OCI-LY7 (cell line): ENCODE measurements around the gene RRM2.

Source experiments
- EZH2phosphoT487 ChIP-seq: fragments of 200-600 bp; sonication (generic); IDR thresholded peaks from 2 replicates; pipeline ENCODE4 v1.6.1; 2018; ENCODE audit warnings: low read depth, borderline replicate concordance, mild to moderate bottlenecking, mixed run types, antibody characterized with exemption, low read length, moderate library complexity, mixed read lengths
- TF ChIP-seq, protein P1 (sequence below): fragments of 200-600 bp; sonication (generic); conservative IDR thresholded peaks from 2 replicates; pipeline ENCODE4 v1.5.1; 2014; ENCODE audit warnings: mild to moderate bottlenecking, antibody characterized with exemption, low read length, moderate library complexity, mixed read lengths

GRCh38 chr2:10179422-10179821, 56.9 kb downstream of the RRM2 start:
- TF ChIP-seq, protein P1, sequence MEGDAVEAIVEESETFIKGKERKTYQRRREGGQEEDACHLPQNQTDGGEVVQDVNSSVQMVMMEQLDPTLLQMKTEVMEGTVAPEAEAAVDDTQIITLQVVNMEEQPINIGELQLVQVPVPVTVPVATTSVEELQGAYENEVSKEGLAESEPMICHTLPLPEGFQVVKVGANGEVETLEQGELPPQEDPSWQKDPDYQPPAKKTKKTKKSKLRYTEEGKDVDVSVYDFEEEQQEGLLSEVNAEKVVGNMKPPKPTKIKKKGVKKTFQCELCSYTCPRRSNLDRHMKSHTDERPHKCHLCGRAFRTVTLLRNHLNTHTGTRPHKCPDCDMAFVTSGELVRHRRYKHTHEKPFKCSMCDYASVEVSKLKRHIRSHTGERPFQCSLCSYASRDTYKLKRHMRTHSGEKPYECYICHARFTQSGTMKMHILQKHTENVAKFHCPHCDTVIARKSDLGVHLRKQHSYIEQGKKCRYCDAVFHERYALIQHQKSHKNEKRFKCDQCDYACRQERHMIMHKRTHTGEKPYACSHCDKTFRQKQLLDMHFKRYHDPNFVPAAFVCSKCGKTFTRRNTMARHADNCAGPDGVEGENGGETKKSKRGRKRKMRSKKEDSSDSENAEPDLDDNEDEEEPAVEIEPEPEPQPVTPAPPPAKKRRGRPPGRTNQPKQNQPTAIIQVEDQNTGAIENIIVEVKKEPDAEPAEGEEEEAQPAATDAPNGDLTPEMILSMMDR = no peak
- no peak for TF ChIP-seq EZH2phosphoT487
